GM12801 (cell line): ENCODE results near the gene MYO18B.

Experiments
- TF ChIP-seq, protein P1 (sequence below): IDR thresholded peaks from one replicate; pipeline ENCODE4 v1.5.1; 2011; ENCODE audit warnings: control low read depth; ENCODE audit not compliant: insufficient read length; ENCODE audit errors: extremely low read depth

Gene MYO18B

DNA sequence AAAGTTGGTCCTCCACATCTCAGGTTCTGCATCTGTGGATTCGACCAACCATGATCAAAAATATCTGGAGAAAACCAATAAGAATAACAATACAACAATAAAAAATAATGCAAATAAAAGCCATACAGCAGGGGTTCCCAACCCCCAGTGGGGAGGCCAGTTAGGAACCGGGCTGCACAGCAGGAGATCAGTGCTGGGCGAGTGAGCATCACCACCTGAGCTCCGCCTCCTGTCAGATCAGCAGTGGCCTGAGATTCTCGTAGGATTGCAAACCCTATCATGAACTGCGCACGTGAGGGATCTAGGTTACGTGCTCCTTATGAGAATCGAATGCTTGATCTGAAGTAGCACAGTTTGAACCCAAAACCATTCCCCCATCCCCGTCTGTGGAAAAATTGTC is 25.4 kb upstream of the MYO18B start:
- TF ChIP-seq, protein P1, sequence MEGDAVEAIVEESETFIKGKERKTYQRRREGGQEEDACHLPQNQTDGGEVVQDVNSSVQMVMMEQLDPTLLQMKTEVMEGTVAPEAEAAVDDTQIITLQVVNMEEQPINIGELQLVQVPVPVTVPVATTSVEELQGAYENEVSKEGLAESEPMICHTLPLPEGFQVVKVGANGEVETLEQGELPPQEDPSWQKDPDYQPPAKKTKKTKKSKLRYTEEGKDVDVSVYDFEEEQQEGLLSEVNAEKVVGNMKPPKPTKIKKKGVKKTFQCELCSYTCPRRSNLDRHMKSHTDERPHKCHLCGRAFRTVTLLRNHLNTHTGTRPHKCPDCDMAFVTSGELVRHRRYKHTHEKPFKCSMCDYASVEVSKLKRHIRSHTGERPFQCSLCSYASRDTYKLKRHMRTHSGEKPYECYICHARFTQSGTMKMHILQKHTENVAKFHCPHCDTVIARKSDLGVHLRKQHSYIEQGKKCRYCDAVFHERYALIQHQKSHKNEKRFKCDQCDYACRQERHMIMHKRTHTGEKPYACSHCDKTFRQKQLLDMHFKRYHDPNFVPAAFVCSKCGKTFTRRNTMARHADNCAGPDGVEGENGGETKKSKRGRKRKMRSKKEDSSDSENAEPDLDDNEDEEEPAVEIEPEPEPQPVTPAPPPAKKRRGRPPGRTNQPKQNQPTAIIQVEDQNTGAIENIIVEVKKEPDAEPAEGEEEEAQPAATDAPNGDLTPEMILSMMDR: no peak

DNA sequence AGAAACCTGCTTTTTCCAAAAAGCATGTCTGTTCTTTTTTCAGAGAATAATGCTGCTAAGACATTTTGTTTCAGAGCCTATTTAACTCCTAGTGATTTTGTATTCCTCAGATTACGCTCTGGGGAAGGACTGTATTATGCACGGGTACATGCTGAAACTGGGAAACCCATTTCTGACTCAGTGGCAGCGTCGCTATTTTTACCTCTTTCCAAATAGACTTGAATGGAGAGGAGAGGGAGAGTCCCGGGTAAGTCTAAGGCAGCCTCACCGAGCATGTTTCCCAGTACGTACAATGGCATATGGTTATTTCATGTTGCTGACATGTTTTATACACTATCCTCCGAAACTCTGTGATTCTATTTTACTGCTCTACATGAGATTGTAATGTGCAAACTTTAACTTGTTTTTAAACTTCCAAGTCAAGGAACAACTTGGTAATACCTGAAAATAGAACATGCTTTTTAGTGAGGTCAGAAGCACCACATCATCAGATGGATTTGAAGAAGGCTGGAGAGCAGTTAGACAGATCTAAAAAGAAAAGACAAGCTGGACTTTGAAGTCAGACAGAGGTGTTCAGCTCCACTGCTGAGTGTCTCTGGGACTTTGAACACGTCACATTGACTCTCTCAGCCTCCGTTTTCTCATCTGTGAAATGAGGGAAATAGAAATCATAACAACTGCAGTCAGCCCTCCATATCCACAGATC is 23.7 kb upstream of the MYO18B start:
- TF ChIP-seq, protein P1: no peak

DNA sequence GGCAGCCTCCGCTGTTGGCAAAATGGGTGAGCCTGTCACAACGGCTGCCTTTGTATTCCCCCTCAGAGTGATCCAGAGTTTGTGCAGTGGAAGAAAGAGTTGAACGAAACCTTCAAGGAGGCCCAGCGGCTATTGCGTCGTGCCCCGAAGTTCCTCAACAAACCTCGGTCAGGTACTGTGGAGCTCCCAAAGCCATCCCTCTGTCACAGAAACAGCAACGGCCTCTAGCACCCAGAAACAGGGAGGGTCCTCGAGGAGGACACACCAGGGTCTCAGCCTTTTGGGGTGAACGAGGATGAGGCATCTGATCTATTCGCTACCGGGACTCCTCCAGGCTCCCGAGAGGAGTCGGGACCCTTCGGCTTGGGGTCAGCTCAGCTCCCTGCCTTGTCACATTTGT is 19.8 kb upstream of the MYO18B start:
- TF ChIP-seq, protein P1: no peak

DNA sequence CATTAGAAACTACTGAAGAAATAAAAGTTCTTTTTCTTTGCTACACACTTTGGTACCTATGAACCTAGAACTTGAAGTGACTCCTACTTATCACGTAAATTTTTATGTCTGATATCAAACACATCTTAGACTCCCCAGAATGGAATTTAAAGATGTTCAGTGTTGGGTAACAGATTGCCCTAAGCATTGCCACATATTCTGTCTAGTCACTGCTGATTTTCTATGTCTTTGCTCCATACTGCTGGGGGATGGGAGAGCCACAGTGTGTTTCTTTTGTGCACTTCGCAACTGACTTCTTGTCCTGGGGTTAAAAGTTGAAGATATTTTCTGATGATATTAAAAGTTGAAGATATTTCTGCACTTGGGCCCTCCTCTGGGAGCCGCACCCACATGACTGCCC is 19.4 kb upstream of the MYO18B start:
- TF ChIP-seq, protein P1: no peak

DNA sequence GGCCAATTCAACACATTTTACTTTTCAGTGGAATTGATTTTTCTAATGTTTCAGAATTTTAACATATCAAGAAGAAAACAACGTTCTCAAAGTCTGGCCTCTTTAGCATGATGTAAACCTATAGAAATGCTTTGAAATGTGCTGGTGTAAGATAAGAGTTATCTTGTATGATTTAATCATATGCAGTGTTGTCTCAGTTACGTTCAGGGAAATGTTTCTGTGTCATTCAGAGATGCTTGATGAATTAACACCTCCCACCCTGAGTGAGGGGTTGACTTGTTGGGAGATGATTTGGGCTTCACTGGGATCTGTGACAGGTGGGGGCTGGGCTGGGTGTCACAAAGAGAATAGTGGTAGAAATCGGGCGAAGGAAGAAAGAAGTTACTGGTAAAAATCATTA is 15.7 kb upstream of the MYO18B start:
- TF ChIP-seq, protein P1: no peak

DNA sequence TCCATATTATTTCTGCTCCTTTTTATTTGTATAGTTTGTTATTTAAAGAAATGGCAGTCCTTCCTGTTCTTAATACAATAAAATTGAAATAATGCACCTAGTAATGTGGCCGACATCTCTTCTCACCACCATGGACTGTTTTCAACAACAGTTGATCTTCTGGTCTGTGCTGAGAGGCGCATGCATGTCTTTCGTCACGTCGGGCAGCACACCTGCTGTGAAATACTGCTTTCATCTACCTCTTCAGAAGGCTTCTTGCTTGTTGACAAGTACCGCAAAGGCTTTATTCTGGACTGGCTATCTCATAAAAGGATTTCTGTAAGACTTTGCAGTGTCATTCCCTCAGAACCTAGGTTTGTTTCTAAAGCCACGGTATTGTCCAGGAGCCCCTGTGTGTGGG is 13.9 kb upstream of the MYO18B start:
- TF ChIP-seq, protein P1: no peak

DNA sequence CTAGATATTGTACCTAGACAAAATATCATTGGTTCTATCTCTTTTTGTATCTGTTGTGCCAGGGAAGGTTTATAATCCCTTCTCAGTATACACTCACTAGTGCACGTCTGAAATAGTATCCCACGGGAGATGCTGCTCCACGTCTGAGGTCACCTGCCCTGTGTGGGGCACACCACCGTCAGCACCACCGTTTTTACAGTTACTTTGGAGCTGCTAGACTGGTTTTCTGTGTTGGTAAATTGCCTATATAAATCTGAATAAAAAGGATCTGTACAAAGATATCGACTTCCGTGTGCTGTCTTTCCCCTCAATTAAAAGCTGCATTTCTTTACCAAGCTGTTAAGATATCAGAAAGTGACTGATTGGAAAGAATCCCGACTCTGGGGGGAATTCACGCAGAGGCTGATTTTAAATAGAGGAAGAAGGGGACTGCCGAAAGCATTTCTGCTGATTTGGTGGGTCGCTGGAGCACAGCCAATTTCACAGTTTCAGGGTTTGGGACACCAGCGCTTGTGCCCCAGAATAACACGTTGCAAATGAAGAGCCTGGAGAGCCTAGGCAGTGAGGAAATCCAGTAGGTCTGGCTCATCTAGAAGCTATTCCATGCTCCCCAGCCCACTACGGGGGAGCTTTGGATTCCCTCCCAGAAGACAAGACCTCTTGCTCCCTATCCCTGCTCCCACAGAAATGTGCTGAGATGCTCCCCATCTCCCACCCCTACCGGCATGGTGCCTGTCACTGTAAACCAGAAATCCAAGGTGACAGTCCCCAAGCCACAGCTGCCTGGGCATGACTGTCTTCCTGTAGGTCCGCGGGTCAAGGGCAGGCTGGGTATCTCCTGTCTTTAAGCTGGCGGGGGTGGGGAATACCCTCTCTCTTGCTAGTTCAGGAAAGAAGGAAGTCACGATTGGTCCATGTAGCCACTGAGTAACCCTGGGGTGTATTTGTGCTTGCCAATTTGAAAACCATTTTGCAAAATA is 12.7 kb upstream of the MYO18B start:
- TF ChIP-seq, protein P1: no peak
